ENCODE data around the gene ABHD14A. TPM values are rescaled to one million over a fixed set of nuclear protein-coding genes. Genes with fewer than 3 reads are reported as not detected.

The ABHD14A gene
- polyA plus RNA-seq, 2 of the 4 experiments (the other 2 are of a cell fraction): 6.3 to 9.5 TPM

- ChIA-PET CTCF (interaction anchor here (0.8 kb wide), 1 partner anchor 11 kb away, joined by 3 read pairs; no protein-coding TSS in a partner anchor), POLR2A (no interaction called here)
- no peak for TF ChIP-seq NPAS2 (CRISPR knock-in tag; IDR thresholded peaks at IDR 0.05; ENCODE audit: borderline replicate concordance)
- Histone ChIP-seq H3K4me3 (no peak overlapping the region), H3K4me1 (no peaks in the 10 kb centered on the region), H3K9me3 (no peaks in the 10 kb centered on the region), H3K4me2 (no peak overlapping the region), H3K27ac (no peak overlapping the region)
- ATAC-seq (no peak), DNase-seq (ENCODE audit: low read depth in 1 of 2, low spot score in 1 of 2) (no peak), FAIRE-seq (no peak)
- WGBS (ENCODE audit: missing lambda C conversion rate): 61% methylated on average over 4 of the region's 7 CpGs
Observed at GRCh38 chr3:52025453-52025852, 50.6 kb downstream of the ABHD14A start.

GRCh38 chr3:52026041-52026440, 51.2 kb downstream of the ABHD14A start:
- Histone ChIP-seq H3K4me2 (no peak overlapping the region), H3K27ac (no peak overlapping the region), H3K4me3 (no peak overlapping the region), H3K9me3 (no peaks in the 10 kb centered on the region), H3K4me1 (no peaks in the 10 kb centered on the region)
- ATAC-seq: no peak
- no peak for FAIRE-seq
- DNase-seq (ENCODE audit: low read depth in 1 of 2, low spot score in 1 of 2): no peak
- 57% methylated on average over 4 of the region's 4 CpGs for WGBS (ENCODE audit: missing lambda C conversion rate)
- POLR2A ChIA-PET: no interaction called here
- CTCF ChIA-PET: interaction anchor here (0.8 kb wide), 1 partner anchor 11 kb away, joined by 3 read pairs; no protein-coding TSS in a partner anchor
- TF ChIP-seq REST (IDR thresholded peaks at IDR 0.05) (no peak), ZFP36 (IDR thresholded peaks at IDR 0.05; ENCODE audit: borderline replicate concordance, partially characterized antibody) (no peak), POLR2AphosphoS2 (conservative IDR thresholded peaks at IDR 0.05; ENCODE audit: low read length) (no peak), NPAS2 (CRISPR knock-in tag; IDR thresholded peaks at IDR 0.05; ENCODE audit: borderline replicate concordance) (no peak), JUNB (IDR thresholded peaks at IDR 0.05) (no peak), SREBF2 (IDR thresholded peaks at IDR 0.05) (no peak), PHF8 (IDR thresholded peaks at IDR 0.05; ENCODE audit: borderline replicate concordance, low read depth) (no peak), ELK1 (IDR thresholded peaks at IDR 0.05; ENCODE audit: low read depth, low read length) (no peak), MYC (IDR thresholded peaks at IDR 0.05; ENCODE audit: borderline replicate concordance, low read length) (no peak), RFX5 (IDR thresholded peaks at IDR 0.05) (no peak), KDM1A (IDR thresholded peaks at IDR 0.05; ENCODE audit: low read depth) (no peak), RAD21 (conservative IDR thresholded peaks at IDR 0.05 in 1 of 2, IDR thresholded peaks at IDR 0.05 in 1 of 2) (no peak), FOXS1 (CRISPR knock-in tag; IDR thresholded peaks at IDR 0.05) (no peak), NR3C1 (IDR thresholded peaks at IDR 0.05) (no peak), BHLHE40 (IDR thresholded peaks at IDR 0.05; ENCODE audit: low read depth, low read length) (no peak), CBX2 (IDR thresholded peaks at IDR 0.05; ENCODE audit: borderline replicate concordance, low read depth) (no peak), GATA3 (IDR thresholded peaks at IDR 0.05; ENCODE audit: borderline replicate concordance) (no peak), HOXB5 (CRISPR knock-in tag; IDR thresholded peaks at IDR 0.05) (no peak)

GRCh38 chr3:52028572-52028971, 53.7 kb downstream of the ABHD14A start:
- Histone ChIP-seq H3K9me3 (no peaks in the 10 kb centered on the region), H3K4me1 (no peaks in the 10 kb centered on the region), H3K4me2 (no peak overlapping the region), H3K27ac (no peak overlapping the region), H3K4me3 (no peak overlapping the region)
- CTCF ChIA-PET: interaction anchor here (0.7 to 0.8 kb wide), 3 partner anchors 25 to 95 kb away, joined by 3 read pairs; no protein-coding TSS in a partner anchor
- ATAC-seq (no peak; a peak in 1 of 6 replicates), DNase-seq (ENCODE audit: low read depth in 1 of 2, low spot score in 1 of 2) (no peak), FAIRE-seq (no peak)
- WGBS (ENCODE audit: missing lambda C conversion rate): 0% methylated on average over 1 of the region's 12 CpGs
- no peak for TF ChIP-seq HOXB5 (CRISPR knock-in tag; IDR thresholded peaks at IDR 0.05)
- TF ChIP-seq E2F6 (IDR thresholded peaks at IDR 0.05; ENCODE audit: borderline replicate concordance, low read depth): no peak
- TF ChIP-seq PBX3 (IDR thresholded peaks at IDR 0.05): no peak
- TF ChIP-seq SREBF2 (IDR thresholded peaks at IDR 0.05): no peak
- TF ChIP-seq RFX5 (IDR thresholded peaks at IDR 0.05): no peak
- no peak for TF ChIP-seq ELK1 (IDR thresholded peaks at IDR 0.05; ENCODE audit: low read depth, low read length)
- no peak for TF ChIP-seq BCL3 (IDR thresholded peaks at IDR 0.05)
- POLR2A ChIA-PET: no interaction called here
